K562 (cell line): ENCODE measurements around the gene NPR1. TPM values are rescaled to one million over a fixed set of nuclear protein-coding genes. Genes with fewer than 3 reads are reported as not detected.

Experiments used
- BCL6 ChIP-seq: fragments of 250-450 bp; sonication (Bioruptor Pico); IDR thresholded peaks from 2 replicates; pipeline ENCODE4 v1.4.0; 2020
- BCOR ChIP-seq: fragments of 450-650 bp; IDR thresholded peaks from 2 replicates; pipeline ENCODE4 v1.6.1; 2016
- CEBPG ChIP-seq, 3 experiments: fragments of 200-800 bp in 1 of 3; sonication (Bioruptor generic) in 1 of 3; sonication (generic) in 1 of 3; formaldehyde crosslinking in 1 of 3; IDR thresholded peaks in 2 of 3; conservative IDR thresholded peaks in 1 of 3; 2 replicates each; pipeline versions ENCODE4 v1.6.1 to v1.8.0; 2016 to 2022; ENCODE audit warnings: missing compliant biosample characterization in 2 of 3, missing genetic modification characterization in 2 of 3, mild to moderate bottlenecking in 1 of 3, missing genetic modification reagents in 1 of 3
- CREB1 ChIP-seq, 2 experiments: sonication (generic) in 1 of 2; formaldehyde crosslinking in 1 of 2; IDR thresholded peaks; 2 replicates each; pipeline versions ENCODE4 v1.6.1 to v1.8.0; 2012 to 2022; ENCODE audit warnings: inconsistent platforms in 1 of 2, mild to moderate bottlenecking in 1 of 2, missing genetic modification reagents in 1 of 2, moderate library complexity in 1 of 2
- CXXC5 ChIP-seq: fragments of 250-450 bp; sonication (Bioruptor Pico); IDR thresholded peaks from 2 replicates; pipeline ENCODE4 v1.8.0; 2022; ENCODE audit warnings: inconsistent platforms, mild to moderate bottlenecking, moderate library complexity
- HNRNPUL1 ChIP-seq: fragments of 200-400 bp; formaldehyde crosslinking; IDR thresholded peaks from 2 replicates; pipeline ENCODE4 v1.6.1; 2017; ENCODE audit warnings: low read length
- MAFK ChIP-seq: IDR thresholded peaks from 2 replicates; pipeline ENCODE4 v1.6.1; 2011; ENCODE audit warnings: low read length, improper control_type of control experiment
- NFRKB ChIP-seq: fragments of 450-650 bp; IDR thresholded peaks from 2 replicates; pipeline ENCODE4 v1.6.1; 2016; ENCODE audit warnings: low read depth
- PHB ChIP-seq: fragments of 250-450 bp; sonication (Bioruptor Pico); IDR thresholded peaks from 2 replicates; pipeline ENCODE4 v1.5.0; 2021
- POLR2G ChIP-seq: fragments of 200-400 bp; formaldehyde crosslinking; IDR thresholded peaks from 2 replicates; pipeline ENCODE4 v1.6.1; 2017; ENCODE audit warnings: low read depth, mild to moderate bottlenecking, antibody characterized with exemption, low read length, moderate library complexity
- SUPT5H ChIP-seq: fragments of 450-650 bp; IDR thresholded peaks from 2 replicates; pipeline ENCODE4 v1.6.1; 2016
- ZNF165 ChIP-seq: fragments of 250-450 bp; sonication (Bioruptor Pico); IDR thresholded peaks from 2 replicates; pipeline ENCODE4 v1.4.0; 2020; ENCODE audit warnings: borderline replicate concordance
- ZNF174 ChIP-seq: fragments of 250-450 bp; sonication (Bioruptor Pico); IDR thresholded peaks from 2 replicates; pipeline ENCODE4 v1.4.0; 2020; ENCODE audit warnings: mild to moderate bottlenecking
- ZZZ3 ChIP-seq: fragments of 450-650 bp; IDR thresholded peaks from 2 replicates; pipeline ENCODE4 v1.6.1; 2016; ENCODE audit warnings: antibody characterized with exemption, mild to moderate bottlenecking, moderate library complexity
- polyA plus RNA-seq, 8 experiments: library from polyadenylated mRNA; depleted of rRNA in 4 of 8; stranded (reverse) in 5 of 8; unstranded in 3 of 8; fragments of >200 nt; fragmentation: Nextera tagmentation in 2 of 8; fragmentation: Illumina TruSeq in 1 of 8; extraction: Ambion mirVana in 2 of 8; extraction: Trizol in 1 of 8; gene quantifications; 2 replicates each; pipeline versions ENCODE4 v1.2.1 to v1.2.3, GENCODE V29; 2011 to 2014; ENCODE audit warnings: inconsistent platforms in 1 of 8, missing spikeins in 1 of 8
- total RNA-seq, 7 experiments: library from RNA; depleted of rRNA in 6 of 7; stranded (reverse); fragments of >200 nt in 6 of 7; fragmentation: Illumina TruSeq in 2 of 7; extraction: Trizol in 2 of 7; gene quantifications; 2 replicates each; pipeline versions ENCODE4 v1.2.1 to v1.2.3, GENCODE V29; 2011 to 2021; ENCODE audit warnings: low replicate concordance in 1 of 7
- TF ChIP-seq, protein P1 (sequence below): sonication (generic); formaldehyde crosslinking; IDR thresholded peaks from 2 replicates; pipeline ENCODE4 v1.8.0; 2023; ENCODE audit warnings: mild to moderate bottlenecking, missing genetic modification reagents
- TF ChIP-seq, protein P2 (sequence below), 2 experiments: IDR thresholded peaks in 1 of 2; conservative IDR thresholded peaks in 1 of 2; 2 replicates each; pipeline ENCODE4 v1.6.1; 2016; ENCODE audit warnings: low read depth in 2 of 2, mild to moderate bottlenecking in 1 of 2, missing compliant biosample characterization in 1 of 2, missing genetic modification characterization in 1 of 2, moderate library complexity in 1 of 2
- TF ChIP-seq, protein P3 (sequence below), 2 experiments: fragments of 450-650 bp in 1 of 2; sonication (generic) in 1 of 2; formaldehyde crosslinking; conservative IDR thresholded peaks; 2 replicates each; pipeline versions ENCODE4 v1.4.0 to v1.8.1; 2020 to 2022; ENCODE audit warnings: mild to moderate bottlenecking in 1 of 2, missing genetic modification reagents in 1 of 2

Gene NPR1
- total and polyA plus RNA-seq, 9 of the 15 experiments (the other 6 are each of a cell fraction or from before 2014, with no cell fraction given): 0.05 to 0.16 (median 0.06) TPM; not detected in 6

DNA sequence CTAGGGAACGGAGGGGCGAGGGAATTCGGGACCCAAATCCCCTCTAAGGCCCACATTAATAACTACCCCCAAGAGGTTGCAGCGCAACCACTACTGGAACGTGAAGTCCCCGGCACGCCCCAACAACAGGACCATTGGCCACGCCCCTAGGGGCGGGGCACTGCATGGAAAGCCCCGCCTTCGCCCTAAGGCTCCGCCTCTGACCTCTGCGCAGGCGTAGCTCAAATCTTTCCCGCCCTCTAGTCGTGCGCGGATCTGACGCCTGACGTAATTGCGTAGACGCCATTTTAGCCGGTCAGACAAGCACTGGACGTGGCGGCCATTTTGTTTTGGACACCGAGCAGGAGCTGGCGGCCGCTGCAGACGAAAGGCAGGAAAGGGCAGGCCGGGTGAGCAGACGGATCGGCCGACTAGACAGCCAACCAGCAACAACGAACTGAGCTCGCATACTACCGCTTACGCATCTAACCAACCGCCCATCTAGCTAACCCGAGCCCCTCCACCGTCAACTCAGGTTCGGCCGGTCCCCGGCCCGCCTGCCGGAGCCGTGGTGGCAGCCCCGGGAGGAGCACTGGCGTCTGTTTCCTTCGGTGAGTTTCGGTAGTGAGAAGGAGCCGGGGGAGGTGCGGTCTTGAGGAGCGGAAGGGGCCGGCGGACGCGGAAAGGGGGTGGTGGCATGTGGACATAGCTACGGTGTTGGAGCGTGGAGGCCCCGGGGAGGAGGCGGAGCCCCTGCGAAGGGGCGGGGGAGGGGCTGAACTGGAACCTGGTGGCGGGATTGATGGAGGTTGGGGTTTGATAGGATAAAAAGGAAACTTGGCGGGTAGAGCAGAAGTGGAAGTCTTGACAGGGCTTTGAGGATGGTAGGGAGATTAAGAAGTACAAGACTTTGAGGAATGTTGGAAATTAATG, 44.5 kb upstream of the NPR1 start, which contains the start of gene CHTOP (continued):
- TF ChIP-seq, protein P1, sequence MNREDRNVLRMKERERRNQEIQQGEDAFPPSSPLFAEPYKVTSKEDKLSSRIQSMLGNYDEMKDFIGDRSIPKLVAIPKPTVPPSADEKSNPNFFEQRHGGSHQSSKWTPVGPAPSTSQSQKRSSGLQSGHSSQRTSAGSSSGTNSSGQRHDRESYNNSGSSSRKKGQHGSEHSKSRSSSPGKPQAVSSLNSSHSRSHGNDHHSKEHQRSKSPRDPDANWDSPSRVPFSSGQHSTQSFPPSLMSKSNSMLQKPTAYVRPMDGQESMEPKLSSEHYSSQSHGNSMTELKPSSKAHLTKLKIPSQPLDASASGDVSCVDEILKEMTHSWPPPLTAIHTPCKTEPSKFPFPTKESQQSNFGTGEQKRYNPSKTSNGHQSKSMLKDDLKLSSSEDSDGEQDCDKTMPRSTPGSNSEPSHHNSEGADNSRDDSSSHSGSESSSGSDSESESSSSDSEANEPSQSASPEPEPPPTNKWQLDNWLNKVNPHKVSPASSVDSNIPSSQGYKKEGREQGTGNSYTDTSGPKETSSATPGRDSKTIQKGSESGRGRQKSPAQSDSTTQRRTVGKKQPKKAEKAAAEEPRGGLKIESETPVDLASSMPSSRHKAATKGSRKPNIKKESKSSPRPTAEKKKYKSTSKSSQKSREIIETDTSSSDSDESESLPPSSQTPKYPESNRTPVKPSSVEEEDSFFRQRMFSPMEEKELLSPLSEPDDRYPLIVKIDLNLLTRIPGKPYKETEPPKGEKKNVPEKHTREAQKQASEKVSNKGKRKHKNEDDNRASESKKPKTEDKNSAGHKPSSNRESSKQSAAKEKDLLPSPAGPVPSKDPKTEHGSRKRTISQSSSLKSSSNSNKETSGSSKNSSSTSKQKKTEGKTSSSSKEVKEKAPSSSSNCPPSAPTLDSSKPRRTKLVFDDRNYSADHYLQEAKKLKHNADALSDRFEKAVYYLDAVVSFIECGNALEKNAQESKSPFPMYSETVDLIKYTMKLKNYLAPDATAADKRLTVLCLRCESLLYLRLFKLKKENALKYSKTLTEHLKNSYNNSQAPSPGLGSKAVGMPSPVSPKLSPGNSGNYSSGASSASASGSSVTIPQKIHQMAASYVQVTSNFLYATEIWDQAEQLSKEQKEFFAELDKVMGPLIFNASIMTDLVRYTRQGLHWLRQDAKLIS (CRISPR knock-in tag): peak; percentile 98
- peak; percentile 68; the same call in 1 of the 2 replicates for TF ChIP-seq CEBPG (CRISPR knock-in tag; IDR thresholded peaks at IDR 0.05)
- TF ChIP-seq CEBPG (tag; conservative IDR thresholded peaks at IDR 0.05 in 1 of 2, IDR thresholded peaks at IDR 0.05 in 1 of 2): peak in 1 of 2 experiments; percentile 13; a peak in 1 of 4 replicates
- TF ChIP-seq NFRKB: peak; percentile 99
- TF ChIP-seq SUPT5H: peak; percentile 97
- TF ChIP-seq, protein P2, sequence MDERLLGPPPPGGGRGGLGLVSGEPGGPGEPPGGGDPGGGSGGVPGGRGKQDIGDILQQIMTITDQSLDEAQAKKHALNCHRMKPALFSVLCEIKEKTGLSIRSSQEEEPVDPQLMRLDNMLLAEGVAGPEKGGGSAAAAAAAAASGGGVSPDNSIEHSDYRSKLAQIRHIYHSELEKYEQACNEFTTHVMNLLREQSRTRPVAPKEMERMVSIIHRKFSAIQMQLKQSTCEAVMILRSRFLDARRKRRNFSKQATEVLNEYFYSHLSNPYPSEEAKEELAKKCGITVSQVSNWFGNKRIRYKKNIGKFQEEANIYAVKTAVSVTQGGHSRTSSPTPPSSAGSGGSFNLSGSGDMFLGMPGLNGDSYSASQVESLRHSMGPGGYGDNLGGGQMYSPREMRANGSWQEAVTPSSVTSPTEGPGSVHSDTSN (CRISPR knock-in tag; IDR thresholded peaks at IDR 0.05; ENCODE audit: low read depth): no peak
- TF ChIP-seq, protein P2 (tag; conservative IDR thresholded peaks at IDR 0.05; ENCODE audit: low read depth): no peak
- 0 out of 2 replicates have a peak, but pooled peaks have one; percentile 8 for TF ChIP-seq BCOR
- peak; percentile 81; the same call in 1 of the 2 replicates for TF ChIP-seq ZZZ3
- TF ChIP-seq ZNF165 (CRISPR knock-in tag): no peak
- TF ChIP-seq MAFK: peak; percentile 7; the same call in 1 of the 2 replicates
- no peak for TF ChIP-seq HNRNPUL1
- TF ChIP-seq CXXC5 (CRISPR knock-in tag): peak; percentile 88
- 0 out of 2 replicates have a peak, but pooled peaks have one; percentile 34 for TF ChIP-seq PHB (CRISPR knock-in tag)
- TF ChIP-seq CREB1 (IDR thresholded peaks at IDR 0.05): peak; percentile 83
- peak; percentile 82 for TF ChIP-seq CREB1 (CRISPR knock-in tag; IDR thresholded peaks at IDR 0.05)
- peak; percentile 98 for TF ChIP-seq POLR2G
- no peak for TF ChIP-seq BCL6 (CRISPR knock-in tag)
- no peak for TF ChIP-seq ZNF174
- TF ChIP-seq, protein P3, sequence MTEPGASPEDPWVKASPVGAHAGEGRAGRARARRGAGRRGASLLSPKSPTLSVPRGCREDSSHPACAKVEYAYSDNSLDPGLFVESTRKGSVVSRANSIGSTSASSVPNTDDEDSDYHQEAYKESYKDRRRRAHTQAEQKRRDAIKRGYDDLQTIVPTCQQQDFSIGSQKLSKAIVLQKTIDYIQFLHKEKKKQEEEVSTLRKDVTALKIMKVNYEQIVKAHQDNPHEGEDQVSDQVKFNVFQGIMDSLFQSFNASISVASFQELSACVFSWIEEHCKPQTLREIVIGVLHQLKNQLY (CRISPR knock-in tag; conservative IDR thresholded peaks at IDR 0.05): 0 out of 4 replicates have a peak, but pooled peaks of 1 of the 2 experiments have one; percentile 30
